Mucosa of descending colon (tissue), 3 donors: Measurements from ENCODE around the gene CEACAM1. TPM values are rescaled to one million over a fixed set of nuclear protein-coding genes. Genes with fewer than 3 reads are reported as not detected.

Experiments
- ATAC-seq: fragments of 200-7000 bp; cut with Tn5 transposase; one replicate; pipeline ENCODE4 v1.9.1; 2020; ENCODE audit warnings: mild to moderate bottlenecking, moderate library complexity
- DNase-seq, 3 donors: peaks; one replicate each; pipeline ENCODE4 v3.0.0-alpha.2; 2020
- H3K36me3 ChIP-seq: fragments of 200-600 bp; one replicate; pipeline ENCODE4 v1.8.0; 2021; ENCODE audit warnings: low read depth, mild to moderate bottlenecking
- H3K4me1 ChIP-seq: fragments of 200-600 bp; one replicate; pipeline ENCODE4 v1.8.0; 2021; ENCODE audit warnings: low read depth, mild to moderate bottlenecking
- H3K4me3 ChIP-seq: fragments of 200-600 bp; one replicate; pipeline ENCODE4 v1.8.0; 2021; ENCODE audit warnings: mild to moderate bottlenecking
- H3K9me3 ChIP-seq: fragments of 200-600 bp; one replicate; pipeline ENCODE4 v1.8.0; 2021; ENCODE audit warnings: mild to moderate bottlenecking
- intact Hi-C, 2 donors: fragments of 100-400 bp; cut with DNase I in 1 of 2; cut with micrococcal nuclease in 1 of 2; formaldehyde crosslinking; loops; one replicate each; pipeline versions ENCODE4 v1.11.0 to v1.11.1; 2022; cut with DNase I, micrococcal nuclease
- long read RNA-seq, 2 donors: library from polyadenylated mRNA; unstranded; transcript quantifications; one replicate each; pipeline ENCODE4 v2.0.0, GENCODE V29; 2019 to 2021
- total RNA-seq, 3 donors: library from RNA; stranded (reverse); fragmentation: NEBNext Ultra II Directional in 2 of 3; extraction: Animal tissue kit (Norgen Biotek cat#: 25700) in 2 of 3; gene quantifications; one replicate each; pipeline versions ENCODE4 v1.2.1 to v1.2.4, GENCODE V29; 2021 to 2023
- TF ChIP-seq, protein P1 (sequence below): fragments of 200-600 bp; IDR thresholded peaks from one replicate; pipeline ENCODE4 v1.8.0; 2022; ENCODE audit warnings: antibody characterized with exemption, mild to moderate bottlenecking
- donor health status: DM: no; HTN: no; CAD: no; lungs with moderate emphysema.
- donor health status: DM: no; HTN: no; CAD: no.
- donor health status: DM: no; HTN: yes; CAD: no.

The CEACAM1 gene
- 1,000 to 10,000 TPM in 2 of 3 donors, 100 to 1,000 TPM in 1; 591 to 2,323 (median 1,343) TPM for total RNA-seq
- long read RNA-seq, donor 1, transcript CEACAM1-208 (7 exons, 1,263 nt): minor isoform, 20 of 538 reads
- long read RNA-seq, donor 1, transcript CEACAM1-207 (8 exons, 3,427 nt): major isoform, 259 of 538 reads
- long read RNA-seq, donor 1, transcript CEACAM1-206 (4 exons, 1,778 nt): minor isoform, 5 of 538 reads
- long read RNA-seq, donor 1, transcript CEACAM1-201 (9 exons, 3,519 nt): minor isoform, 24 of 538 reads
- long read RNA-seq, donor 1, partial matches to known transcripts: 161 of 538 reads
- long read RNA-seq, donor 1, other reads (novel, unspliced or antisense): 62 of 538 reads
- long read RNA-seq, donor 2, transcript CEACAM1-207 (8 exons, 3,427 nt): major isoform, 259 of 561 reads
- long read RNA-seq, donor 2, transcript CEACAM1-206 (4 exons, 1,778 nt): minor isoform, 19 of 561 reads
- long read RNA-seq, donor 2, transcript CEACAM1-208 (7 exons, 1,263 nt): minor isoform, 26 of 561 reads
- long read RNA-seq, donor 2, transcript CEACAM1-201 (9 exons, 3,519 nt): minor isoform, 33 of 561 reads
- long read RNA-seq, donor 2, partial matches to known transcripts: 127 of 561 reads
- long read RNA-seq, donor 2, other reads (novel, unspliced or antisense): 75 of 561 reads

DNA sequence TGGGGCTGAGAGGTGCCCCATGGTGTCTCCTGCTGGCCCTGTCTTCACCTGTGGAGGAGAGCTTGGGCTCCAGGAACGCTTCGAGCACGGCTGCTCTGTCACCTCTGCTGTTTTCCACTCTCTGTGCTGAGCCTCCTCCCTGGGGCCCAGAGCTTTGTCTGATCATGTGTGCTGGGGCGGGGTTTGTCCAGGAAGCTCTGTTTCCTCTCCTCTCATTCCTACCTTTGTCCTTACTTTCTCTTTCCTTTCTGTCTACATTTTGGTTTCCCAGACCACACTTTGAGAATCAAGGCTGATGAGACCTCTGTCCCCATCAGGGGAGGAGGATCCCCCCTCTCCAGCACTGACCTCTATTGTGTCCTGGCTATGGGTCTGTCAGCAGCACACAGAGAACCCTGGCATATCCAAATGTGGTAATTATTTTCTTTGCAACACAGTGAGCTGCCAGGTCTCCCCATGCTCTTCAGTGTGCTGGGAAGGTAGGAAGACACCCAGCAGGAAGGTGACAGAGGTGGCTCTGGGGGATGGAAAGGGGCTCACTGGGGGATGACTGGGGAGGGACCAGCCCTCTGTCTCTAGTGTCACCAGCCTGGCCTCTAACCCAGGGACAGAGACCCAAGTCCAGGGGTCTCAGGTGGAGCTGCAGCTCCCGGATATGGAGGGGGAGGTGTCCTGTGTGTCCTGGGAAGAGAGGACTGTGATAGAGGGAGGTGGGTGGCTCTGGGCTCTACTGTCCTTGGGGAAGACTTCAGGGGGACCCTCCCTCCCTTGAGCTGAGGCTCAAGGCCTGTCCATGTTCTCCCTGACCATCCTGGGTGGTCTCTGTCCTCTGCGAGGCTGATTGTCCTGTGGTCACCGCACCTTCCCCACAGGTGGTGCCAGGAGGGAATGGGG, at the start of gene CEACAM1:
TSS of gene CEACAM1 (minus strand) at position 128 of the 894 bp plus-strand sequence. CDS start at position 21, 107 bp downstream.
- H3K36me3 ChIP-seq: no peaks in the 10 kb centered on the region
- intact Hi-C loops: loop anchor here in 1 of 2 donors (2.0 kb wide), 1 partner anchor 78 kb away; no protein-coding TSS in a partner anchor
- TF ChIP-seq, protein P1, sequence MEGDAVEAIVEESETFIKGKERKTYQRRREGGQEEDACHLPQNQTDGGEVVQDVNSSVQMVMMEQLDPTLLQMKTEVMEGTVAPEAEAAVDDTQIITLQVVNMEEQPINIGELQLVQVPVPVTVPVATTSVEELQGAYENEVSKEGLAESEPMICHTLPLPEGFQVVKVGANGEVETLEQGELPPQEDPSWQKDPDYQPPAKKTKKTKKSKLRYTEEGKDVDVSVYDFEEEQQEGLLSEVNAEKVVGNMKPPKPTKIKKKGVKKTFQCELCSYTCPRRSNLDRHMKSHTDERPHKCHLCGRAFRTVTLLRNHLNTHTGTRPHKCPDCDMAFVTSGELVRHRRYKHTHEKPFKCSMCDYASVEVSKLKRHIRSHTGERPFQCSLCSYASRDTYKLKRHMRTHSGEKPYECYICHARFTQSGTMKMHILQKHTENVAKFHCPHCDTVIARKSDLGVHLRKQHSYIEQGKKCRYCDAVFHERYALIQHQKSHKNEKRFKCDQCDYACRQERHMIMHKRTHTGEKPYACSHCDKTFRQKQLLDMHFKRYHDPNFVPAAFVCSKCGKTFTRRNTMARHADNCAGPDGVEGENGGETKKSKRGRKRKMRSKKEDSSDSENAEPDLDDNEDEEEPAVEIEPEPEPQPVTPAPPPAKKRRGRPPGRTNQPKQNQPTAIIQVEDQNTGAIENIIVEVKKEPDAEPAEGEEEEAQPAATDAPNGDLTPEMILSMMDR: no peak
- H3K4me3 ChIP-seq: peak within 1 kb of the TSS; percentile 24
- H3K9me3 ChIP-seq: no peaks in the 10 kb centered on the region
- peaks cover 8% of the 10 kb centered on the region for H3K4me1 ChIP-seq
- DNase-seq (peak; percentile 84 to 86 (median 85)), ATAC-seq (peak; percentile 90)

DNA sequence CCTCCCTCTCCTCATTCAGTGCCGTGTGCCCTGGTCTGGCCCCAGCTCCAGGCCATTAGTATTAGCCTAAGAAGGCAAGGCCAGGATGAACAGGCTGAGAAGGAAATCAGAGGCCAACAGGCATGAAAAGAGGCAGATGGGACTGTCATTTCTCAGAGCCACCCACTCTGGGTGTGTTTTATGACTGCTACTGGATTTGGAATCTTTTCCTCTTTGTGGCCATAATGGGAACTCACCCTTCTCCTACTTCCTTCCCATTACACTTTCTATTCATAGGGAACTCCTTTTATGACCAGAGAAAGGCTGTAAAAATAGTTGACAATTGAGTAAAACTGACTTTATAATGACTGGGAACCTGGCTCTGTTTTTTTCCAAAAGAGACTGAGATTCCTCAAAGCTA, 48.7 kb upstream of the CEACAM1 start:
- no peaks in the 10 kb centered on the region for H3K9me3 ChIP-seq
- ATAC-seq: peak; percentile 96
- DNase-seq: peak in 2 of 3 donors; percentile 47 to 68
- peaks cover 24% of the 10 kb centered on the region for H3K4me1 ChIP-seq
- TF ChIP-seq, protein P1: no peak
- no peak overlapping the region for H3K4me3 ChIP-seq
- no peaks in the 10 kb centered on the region for H3K36me3 ChIP-seq
- intact Hi-C loops: no loop called here

DNA sequence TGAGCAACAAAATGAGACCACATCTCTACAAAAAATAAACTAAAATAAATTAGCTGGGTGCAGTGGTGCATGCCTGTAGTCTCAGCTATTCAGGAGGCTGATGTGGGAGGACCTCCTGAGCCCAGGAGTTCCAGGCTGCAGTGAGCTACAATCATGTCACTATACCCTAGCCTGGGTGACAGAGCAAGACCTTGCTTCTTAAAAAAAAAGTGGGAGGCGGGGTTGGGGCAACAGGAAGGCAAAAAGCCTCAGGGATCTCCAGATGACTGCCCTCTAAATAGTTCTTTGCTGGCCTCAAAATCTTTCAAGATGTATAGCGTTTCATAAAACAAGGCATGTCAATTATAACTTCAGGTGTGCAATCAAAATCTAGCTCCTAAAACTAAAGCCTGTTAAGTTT, 48.0 kb upstream of the CEACAM1 start:
- H3K9me3 ChIP-seq: no peaks in the 10 kb centered on the region
- ATAC-seq: no peak
- no peak for DNase-seq
- TF ChIP-seq, protein P1: no peak
- H3K36me3 ChIP-seq: no peaks in the 10 kb centered on the region
- H3K4me3 ChIP-seq: no peak overlapping the region
- H3K4me1 ChIP-seq: peaks cover 24% of the 10 kb centered on the region
- intact Hi-C loops: no loop called here

DNA sequence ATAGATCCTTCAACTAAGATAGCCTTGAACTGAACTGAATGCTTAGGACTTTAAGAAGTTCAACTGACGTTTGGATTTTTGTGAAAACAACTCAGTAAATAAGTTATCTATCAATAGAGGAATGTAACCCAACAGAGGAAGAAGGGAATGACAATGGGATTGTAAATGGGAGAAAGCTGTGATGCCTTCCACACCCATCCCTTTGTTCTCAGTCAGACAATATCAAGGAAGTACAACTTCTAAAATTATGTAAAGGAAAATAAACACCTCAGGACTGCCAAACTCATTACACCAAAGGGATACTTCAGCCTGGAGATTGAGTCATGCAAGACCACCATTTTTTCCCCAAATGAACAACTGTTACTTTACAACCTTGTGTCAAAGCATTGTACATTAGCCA, 45.4 kb upstream of the CEACAM1 start:
- intact Hi-C loops: no loop called here
- TF ChIP-seq, protein P1: no peak
- DNase-seq: no peak

DNA sequence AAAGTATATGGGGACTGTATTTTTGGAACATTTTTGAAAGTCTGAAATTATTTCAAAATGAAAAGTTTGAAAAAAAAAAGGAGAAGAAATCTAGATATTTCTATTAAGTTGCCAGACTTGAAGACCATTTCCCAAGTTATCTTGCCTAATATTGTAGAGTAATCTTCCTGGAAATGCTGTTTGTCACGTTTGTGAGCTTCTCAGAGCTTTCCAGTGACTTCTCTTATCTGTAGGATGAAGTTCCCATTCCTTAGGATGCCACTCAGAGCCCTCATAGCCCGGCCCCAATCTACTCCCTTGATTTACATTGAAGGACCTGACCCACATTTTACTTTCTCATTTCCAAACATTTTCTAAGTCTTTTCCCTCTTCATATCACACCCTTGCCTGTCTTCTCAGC, 42.8 kb upstream of the CEACAM1 start:
- intact Hi-C loops: no loop called here
- Histone ChIP-seq H3K9me3 (no peaks in the 10 kb centered on the region), H3K36me3 (no peaks in the 10 kb centered on the region), H3K4me3 (no peak overlapping the region), H3K4me1 (peaks cover 18% of the 10 kb centered on the region)
- DNase-seq (no peak), ATAC-seq (no peak)
- TF ChIP-seq, protein P1: no peak

More for the DNA sequence above, 45.4 kb upstream of the CEACAM1 start:
- Histone ChIP-seq H3K9me3 (no peaks in the 10 kb centered on the region), H3K4me3 (no peak overlapping the region), H3K4me1 (peaks cover 24% of the 10 kb centered on the region), H3K36me3 (no peaks in the 10 kb centered on the region)
- peak; percentile 61 for ATAC-seq
